Keratinocyte (primary cell): ENCODE measurements around the gene RPUSD3.
"Not testable (repeated sequence)": the region's sequence is repeated elsewhere in the genome, so short reads cannot be mapped to it uniquely, and the experiment has no call there.

Experiments
- CTCF ChIP-seq, 3 experiments: IDR thresholded peaks in 1 of 3; conservative IDR thresholded peaks in 1 of 3; optimal IDR thresholded peaks in 1 of 3; 2 replicates in 2 of 3; 3 replicates in 1 of 3; pipeline versions ENCODE3 to v1.5.1; 2011; ENCODE audit warnings: low read length in 3 of 3, mild to moderate bottlenecking in 3 of 3, moderate library complexity in 2 of 3, control low read depth in 1 of 3, inconsistent platforms in 1 of 3; ENCODE audit not compliant: insufficient read depth in 2 of 3; ENCODE audit errors: extremely low read depth in 1 of 3
- EZH2 ChIP-seq: IDR thresholded peaks from one replicate; pipeline ENCODE4 v1.6.1; 2012; ENCODE audit warnings: inconsistent platforms, mild to moderate bottlenecking, low read length, moderate library complexity

DNA sequence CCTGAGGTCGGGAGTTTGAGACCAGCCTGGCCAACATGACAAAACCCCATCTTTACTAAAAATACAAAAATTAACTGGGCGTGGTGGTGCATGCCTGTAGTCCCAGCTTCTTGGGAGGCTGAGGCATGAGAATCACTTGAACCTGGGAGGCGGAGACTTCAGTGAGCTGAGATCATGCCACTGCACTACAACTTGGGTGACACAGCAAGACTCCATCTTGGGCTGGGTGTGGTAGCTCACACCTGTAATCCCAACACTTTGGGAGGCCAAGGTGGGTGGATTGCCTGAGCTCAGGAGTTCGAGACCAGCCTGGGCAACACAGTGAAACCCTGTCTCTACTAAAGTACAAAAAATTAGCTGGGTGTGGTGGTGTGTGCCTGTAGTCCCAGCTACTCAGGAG, 32.4 kb upstream of the RPUSD3 start:
- TF ChIP-seq CTCF (optimal IDR thresholded peaks at IDR 0.05 in 1 of 3, IDR thresholded peaks at IDR 0.05 in 1 of 3, conservative IDR thresholded peaks at IDR 0.05 in 1 of 3; ENCODE audit: extremely low read depth in 1 of 3, insufficient read depth in 2 of 3, low read length in 3 of 3); EZH2: not testable (repeated sequence)
